ENCODE data around the gene APLP2.

Gene APLP2

DNA sequence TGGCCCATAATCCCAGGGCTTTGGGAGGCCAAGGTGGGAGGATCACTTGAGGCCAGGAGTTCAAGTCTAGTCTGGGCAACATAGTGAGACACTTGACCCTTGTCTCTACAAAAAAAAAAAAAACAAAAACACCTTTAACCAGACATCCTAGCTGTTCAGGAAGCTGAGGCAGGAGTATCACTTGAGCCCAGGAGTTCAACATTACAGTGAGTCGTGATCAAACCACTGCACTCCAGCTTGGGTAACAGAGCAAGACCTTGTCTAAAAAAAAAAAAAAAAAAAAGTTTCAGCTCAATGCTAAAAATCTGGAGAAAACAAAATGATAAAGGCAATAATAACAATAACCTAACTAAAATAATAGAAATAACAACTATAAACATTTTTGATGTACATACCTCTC, 22.6 kb upstream of the APLP2 start:
- no peak for TF ChIP-seq TAF1 (IDR thresholded peaks at IDR 0.05; ENCODE audit: low read depth)
- no peak for TF ChIP-seq ZBTB7A (IDR thresholded peaks at IDR 0.05; ENCODE audit: low read depth)
- no peak for TF ChIP-seq TEAD4 (IDR thresholded peaks at IDR 0.05)
- no peak for TF ChIP-seq FOXM1 (IDR thresholded peaks at IDR 0.05; ENCODE audit: borderline replicate concordance, low read depth)
- TF ChIP-seq, protein P1, sequence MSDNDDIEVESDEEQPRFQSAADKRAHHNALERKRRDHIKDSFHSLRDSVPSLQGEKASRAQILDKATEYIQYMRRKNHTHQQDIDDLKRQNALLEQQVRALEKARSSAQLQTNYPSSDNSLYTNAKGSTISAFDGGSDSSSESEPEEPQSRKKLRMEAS (IDR thresholded peaks at IDR 0.05) = no peak
- TF ChIP-seq USF1 (IDR thresholded peaks at IDR 0.05) = no peak
- TF ChIP-seq NFIC (IDR thresholded peaks at IDR 0.05) = no peak
- TF ChIP-seq EGR1 (IDR thresholded peaks at IDR 0.05) = no peak
- TF ChIP-seq CEBPB (IDR thresholded peaks at IDR 0.05) = no peak
- no peak for TF ChIP-seq CREB1 (IDR thresholded peaks at IDR 0.05; ENCODE audit: low read depth)
- no peak for TF ChIP-seq YY1 (IDR thresholded peaks at IDR 0.05; ENCODE audit: low read depth)
- TF ChIP-seq EP300 (IDR thresholded peaks at IDR 0.05; ENCODE audit: borderline replicate concordance) = no peak
- TF ChIP-seq REST (IDR thresholded peaks at IDR 0.05; ENCODE audit: low read depth) = no peak
- TF ChIP-seq TCF12 (IDR thresholded peaks at IDR 0.05; ENCODE audit: low read depth) = no peak
- no peak for TF ChIP-seq RAD21 (IDR thresholded peaks at IDR 0.05; ENCODE audit: low read depth)

DNA sequence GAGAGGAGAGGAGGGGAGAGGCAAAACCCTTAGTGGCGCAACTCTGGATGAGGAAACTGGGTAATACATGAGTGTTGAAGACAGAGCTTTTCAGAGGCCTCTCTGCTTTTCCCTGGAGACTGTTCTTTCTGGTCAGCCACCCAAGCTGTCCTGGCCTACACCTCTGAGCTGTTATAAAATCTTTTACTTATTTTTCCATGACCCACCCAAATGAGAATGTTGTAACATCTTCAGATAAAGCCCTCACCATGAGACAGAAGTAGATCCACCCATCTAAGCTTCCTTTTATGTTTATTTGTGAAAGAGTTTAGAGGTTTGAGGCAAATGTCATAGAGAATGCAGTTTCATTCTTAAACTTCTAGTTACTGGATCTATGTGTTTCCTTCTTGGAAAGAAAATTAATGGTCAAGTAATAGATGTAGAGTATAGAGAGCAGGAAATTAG, 20.3 kb upstream of the APLP2 start:
- no peak for TF ChIP-seq CEBPB (IDR thresholded peaks at IDR 0.05)

DNA sequence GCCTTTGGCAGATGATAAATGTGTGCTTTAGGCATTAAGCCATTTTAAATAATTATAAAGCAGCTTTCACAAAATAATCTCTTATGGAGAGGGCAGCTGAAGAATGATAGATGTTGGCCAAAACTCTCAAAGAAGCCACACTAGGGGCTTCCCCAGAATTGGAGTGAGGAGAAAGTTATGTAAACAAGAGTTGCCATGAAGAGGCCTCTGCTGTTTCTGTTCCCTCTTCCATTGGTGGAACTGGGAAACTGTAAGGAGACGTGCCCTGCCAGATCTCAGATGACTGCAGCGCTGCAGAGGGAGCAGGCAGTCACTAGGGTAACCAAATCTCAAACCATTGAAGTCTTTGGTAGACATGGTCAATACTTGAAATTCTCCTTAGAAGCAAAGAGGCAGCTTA, 19.4 kb upstream of the APLP2 start:
- TF ChIP-seq RAD21 (IDR thresholded peaks at IDR 0.05; ENCODE audit: low read depth) = no peak
- TF ChIP-seq REST (IDR thresholded peaks at IDR 0.05; ENCODE audit: low read depth) = no peak
- TF ChIP-seq CEBPB (IDR thresholded peaks at IDR 0.05) = no peak
- no peak for TF ChIP-seq EGR1 (IDR thresholded peaks at IDR 0.05)
- no peak for TF ChIP-seq CREB1 (IDR thresholded peaks at IDR 0.05; ENCODE audit: low read depth)

DNA sequence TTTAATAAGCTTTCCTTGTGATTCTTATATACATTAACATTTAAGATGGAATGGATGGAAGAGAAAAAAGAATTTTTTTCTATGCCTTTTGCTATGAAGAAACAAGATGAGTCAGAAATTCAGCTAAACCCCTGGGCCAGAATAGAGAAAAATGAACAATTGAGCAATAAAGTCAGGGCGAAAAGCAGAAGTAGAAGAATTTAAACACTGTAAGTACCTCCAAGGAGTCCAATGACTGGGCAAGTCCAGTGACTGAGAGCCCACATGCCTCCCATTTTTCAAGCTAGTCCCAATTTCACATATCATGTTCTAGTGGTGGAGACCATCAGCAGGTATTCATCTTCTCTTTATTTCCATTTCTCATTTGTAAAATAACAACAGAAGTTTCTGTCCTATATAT, 18.6 kb upstream of the APLP2 start:
- TF ChIP-seq YY1 (IDR thresholded peaks at IDR 0.05; ENCODE audit: low read depth) = no peak
- no peak for TF ChIP-seq CEBPB (IDR thresholded peaks at IDR 0.05)
- TF ChIP-seq USF1 (IDR thresholded peaks at IDR 0.05) = no peak
- TF ChIP-seq, protein P1 (IDR thresholded peaks at IDR 0.05) = no peak
- no peak for TF ChIP-seq EP300 (IDR thresholded peaks at IDR 0.05; ENCODE audit: borderline replicate concordance)
- no peak for TF ChIP-seq TEAD4 (IDR thresholded peaks at IDR 0.05)
- TF ChIP-seq TCF12 (IDR thresholded peaks at IDR 0.05; ENCODE audit: low read depth) = no peak
- no peak for TF ChIP-seq TAF1 (IDR thresholded peaks at IDR 0.05; ENCODE audit: low read depth)
- no peak for TF ChIP-seq FOXM1 (IDR thresholded peaks at IDR 0.05; ENCODE audit: borderline replicate concordance, low read depth)

DNA sequence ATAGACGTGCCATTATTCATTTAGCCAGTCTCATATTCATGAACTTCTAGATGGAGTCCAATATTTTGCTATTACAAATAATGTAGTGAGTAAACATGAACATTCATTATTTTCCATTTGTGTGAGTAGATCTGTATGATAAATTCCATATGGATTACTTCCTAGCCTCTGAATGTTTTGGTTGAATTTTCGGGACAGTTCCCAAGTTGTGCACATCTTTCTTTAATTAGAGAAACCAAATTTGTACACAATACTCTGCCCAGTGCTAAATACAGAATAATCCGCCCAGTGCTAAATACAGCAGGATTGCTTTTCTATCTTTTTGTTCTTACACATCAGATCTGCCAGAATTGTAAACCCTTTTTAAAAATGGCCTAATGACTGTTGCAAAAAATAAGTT, 17.1 kb upstream of the APLP2 start:
- no peak for TF ChIP-seq TAF1 (IDR thresholded peaks at IDR 0.05; ENCODE audit: low read depth)
- TF ChIP-seq, protein P1 (IDR thresholded peaks at IDR 0.05) = no peak
- no peak for TF ChIP-seq FOXM1 (IDR thresholded peaks at IDR 0.05; ENCODE audit: borderline replicate concordance, low read depth)
- TF ChIP-seq NFIC (IDR thresholded peaks at IDR 0.05) = no peak
- TF ChIP-seq YY1 (IDR thresholded peaks at IDR 0.05; ENCODE audit: low read depth) = no peak
- TF ChIP-seq CEBPB (IDR thresholded peaks at IDR 0.05) = no peak
- no peak for TF ChIP-seq TCF12 (IDR thresholded peaks at IDR 0.05; ENCODE audit: low read depth)
- no peak for TF ChIP-seq ZBTB7A (IDR thresholded peaks at IDR 0.05; ENCODE audit: low read depth)
- no peak for TF ChIP-seq REST (IDR thresholded peaks at IDR 0.05; ENCODE audit: low read depth)
- TF ChIP-seq EGR1 (IDR thresholded peaks at IDR 0.05) = no peak

Measured in Ishikawa (cell line).